Activated naive CD4-positive, alpha-beta T cell treated with Interleukin-2 at 50 U/mL for 16 hours (primary cell): ENCODE results near the gene DCLK3.

Experiments used
- DNase-seq: peaks from one replicate; pipeline ENCODE4 v3.0.0-alpha.2; 2020

Gene DCLK3

GRCh38 chr3:36765104-36765503, 751 bp upstream of the DCLK3 start:
- DNase-seq: no peak

- DNase-seq: no peak
Observed at GRCh38 chr3:36764704-36765038, 318 bp upstream of the DCLK3 start.

- DNase-seq: no peak
Observed at GRCh38 chr3:36762918-36763849, 1.2 kb downstream of the DCLK3 start.

- no peak for DNase-seq
Observed at GRCh38 chr3:36761779-36762178, 2.6 kb downstream of the DCLK3 start.

GRCh38 chr3:36756269-36756668, 8.1 kb downstream of the DCLK3 start:
- no peak for DNase-seq

GRCh38 chr3:36751326-36751725, 13.0 kb downstream of the DCLK3 start:
- DNase-seq: no peak

- no peak for DNase-seq
Observed at GRCh38 chr3:36750737-36751136, 13.6 kb downstream of the DCLK3 start.

GRCh38 chr3:36744763-36745162, 19.6 kb downstream of the DCLK3 start:
- DNase-seq: no peak

- no peak for DNase-seq
Observed at GRCh38 chr3:36743826-36744225, 20.5 kb downstream of the DCLK3 start.

GRCh38 chr3:36741285-36741684, 23.1 kb downstream of the DCLK3 start:
- no peak for DNase-seq

GRCh38 chr3:36740787-36741186, 23.6 kb downstream of the DCLK3 start:
- DNase-seq: no peak

- DNase-seq: no peak
Observed at GRCh38 chr3:36738702-36739101, 25.7 kb downstream of the DCLK3 start.

- DNase-seq: no peak
Observed at GRCh38 chr3:36736301-36736700, 28.1 kb downstream of the DCLK3 start.

- no peak for DNase-seq
Observed at GRCh38 chr3:36734742-36735141, 29.6 kb downstream of the DCLK3 start.

- no peak for DNase-seq
Observed at GRCh38 chr3:36733723-36734122, 30.6 kb downstream of the DCLK3 start.

- no peak for DNase-seq
Observed at GRCh38 chr3:36733162-36733696, 31.1 kb downstream of the DCLK3 start.

GRCh38 chr3:36730966-36731365, 33.4 kb downstream of the DCLK3 start:
- no peak for DNase-seq

- DNase-seq: no peak
Observed at GRCh38 chr3:36729204-36730056, 34.9 kb downstream of the DCLK3 start.

- DNase-seq: no peak
Observed at GRCh38 chr3:36714343-36715086, 49.8 kb downstream of the DCLK3 start.

- DNase-seq: no peak
Observed at GRCh38 chr3:36713904-36714303, 50.4 kb downstream of the DCLK3 start.

- DNase-seq: no peak
Observed at GRCh38 chr3:36710606-36711005, 53.7 kb downstream of the DCLK3 start.

- DNase-seq: no peak
Observed at GRCh38 chr3:36709826-36710365, 54.5 kb downstream of the DCLK3 start.

GRCh38 chr3:36709281-36709680, 55.1 kb downstream of the DCLK3 start:
- no peak for DNase-seq
